GM12874 (cell line): Measurements from ENCODE around the gene ULK4.

Experiments used
- CTCF ChIP-seq: IDR thresholded peaks from 2 replicates; pipeline ENCODE4 v1.5.1; 2011; ENCODE audit warnings: low read depth, mild to moderate bottlenecking, control low read depth, low read length, moderate library complexity; ENCODE audit not compliant: insufficient read depth

The ULK4 gene

DNA sequence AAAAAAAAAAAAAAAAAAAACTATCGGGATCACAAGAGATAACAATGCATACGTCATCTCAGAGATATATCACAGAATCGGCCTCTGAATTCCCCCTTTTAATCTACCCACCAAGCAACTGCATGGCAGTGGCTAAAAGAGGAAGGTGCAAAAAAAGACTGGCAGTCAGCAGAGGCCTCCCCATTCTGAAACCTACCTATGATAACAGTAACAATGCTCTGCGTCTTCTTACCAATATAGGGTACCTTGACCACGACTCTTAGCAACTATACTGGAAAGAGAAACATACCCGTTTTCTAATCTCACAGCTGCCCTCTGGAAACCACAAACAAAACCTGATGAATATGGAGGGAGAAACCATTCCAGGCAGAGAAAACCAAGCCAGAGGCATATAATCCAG lies 106.9 kb downstream of the ULK4 start:
- TF ChIP-seq CTCF = no peak

DNA sequence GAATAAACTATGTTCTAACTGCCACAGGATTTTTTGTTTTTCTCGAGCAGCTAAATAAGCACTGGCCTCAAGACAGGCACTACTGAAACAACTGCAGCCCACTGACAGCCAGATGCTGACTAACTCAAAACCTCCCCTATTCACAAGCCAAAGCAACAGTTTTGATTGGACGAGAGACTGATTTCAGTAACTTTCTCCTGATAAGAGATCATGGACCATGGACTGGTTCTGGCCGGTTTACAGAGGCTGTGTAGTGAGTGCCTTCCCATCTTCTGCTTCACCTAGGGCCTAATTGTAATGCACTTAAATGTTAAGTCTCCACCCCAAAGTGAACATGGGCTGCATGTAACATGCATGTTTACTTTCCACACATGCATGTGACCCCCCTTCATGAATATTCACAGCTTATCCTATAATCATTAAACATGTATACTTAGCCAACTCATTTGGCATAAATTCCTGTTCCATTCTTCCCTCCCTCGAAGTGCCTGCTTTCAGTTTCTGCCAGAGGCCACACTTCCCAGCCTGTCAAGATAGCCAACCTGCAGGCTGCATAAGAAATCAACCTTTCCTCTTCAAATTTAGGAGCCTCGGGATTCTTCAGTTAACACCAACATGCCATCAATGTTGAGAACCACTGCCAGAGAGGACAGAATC lies 108.2 kb downstream of the ULK4 start:
- no peak for TF ChIP-seq CTCF

DNA sequence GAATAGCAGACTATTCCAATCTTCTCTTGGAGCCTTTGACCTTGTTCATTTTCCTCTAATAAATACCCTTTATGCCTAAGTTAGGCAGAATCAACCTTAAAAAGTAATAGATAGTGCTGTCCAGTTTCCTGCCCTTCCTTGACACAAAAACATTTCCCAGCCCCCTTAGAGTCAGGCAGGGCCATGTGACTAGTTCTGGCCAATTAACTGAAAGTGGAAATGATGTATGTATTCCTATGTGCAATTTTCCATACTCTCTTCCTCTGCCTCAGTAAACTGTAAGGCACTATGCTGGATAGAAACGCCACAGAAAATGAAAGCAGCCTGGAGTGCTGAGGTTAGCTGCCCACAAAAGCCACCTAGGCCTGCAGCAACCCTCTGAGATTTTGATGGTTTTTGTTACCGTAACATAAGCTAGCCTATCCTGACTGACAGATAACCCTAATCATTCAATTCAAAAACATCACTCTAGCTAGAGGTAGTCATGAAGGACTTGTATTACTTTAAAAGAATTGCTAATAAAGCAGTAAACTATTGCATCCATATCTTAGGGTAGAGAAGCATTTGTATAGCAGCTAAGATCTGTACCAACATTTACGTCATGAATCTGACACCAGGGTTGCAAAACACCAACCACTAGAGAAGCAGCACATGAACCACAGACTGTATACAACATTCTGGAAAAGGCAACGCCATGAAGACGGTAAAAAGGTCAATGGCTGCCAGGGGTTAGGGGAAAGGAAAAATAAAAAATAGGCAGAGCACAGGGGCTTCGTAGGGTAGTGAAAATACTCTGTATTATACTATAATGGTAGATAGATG lies 112.9 kb downstream of the ULK4 start:
- TF ChIP-seq CTCF = no peak

DNA sequence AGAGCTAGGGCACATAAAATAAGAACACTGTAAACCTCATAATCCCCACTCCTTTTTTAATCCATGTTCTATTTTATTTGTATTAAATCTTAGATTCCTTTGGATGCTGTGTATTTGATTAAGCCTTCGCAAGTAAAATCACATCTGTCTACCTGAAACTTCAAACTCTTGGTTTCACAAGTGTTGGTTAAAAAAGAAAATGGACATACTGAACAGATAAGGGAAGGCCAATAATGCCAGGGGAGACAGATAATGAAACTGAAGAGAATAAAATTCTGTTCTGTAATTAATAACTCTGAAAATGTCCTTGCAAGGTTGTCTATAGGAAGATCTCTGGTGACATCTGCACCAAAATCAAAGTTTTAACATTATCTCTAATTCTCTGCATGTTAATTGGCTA lies 114.2 kb downstream of the ULK4 start:
- no peak for TF ChIP-seq CTCF

DNA sequence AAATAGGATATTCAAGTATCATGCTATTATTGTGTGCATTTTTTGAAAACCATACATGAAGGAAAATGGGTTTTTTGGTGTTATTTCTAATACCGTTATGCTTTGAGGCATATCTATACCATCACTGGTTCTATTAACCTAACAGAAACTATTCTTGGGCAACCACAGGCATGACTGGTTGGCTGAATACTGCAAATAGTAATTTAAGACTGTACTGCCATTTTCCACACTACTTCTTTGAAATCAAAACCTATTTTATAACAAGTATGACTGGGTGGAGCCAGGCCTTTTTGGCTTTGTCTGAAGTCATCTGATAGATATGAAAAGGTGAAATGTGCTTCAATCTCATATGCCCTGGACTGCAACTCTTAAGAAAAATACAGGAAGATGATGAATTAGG lies 115.1 kb downstream of the ULK4 start:
- TF ChIP-seq CTCF = no peak

DNA sequence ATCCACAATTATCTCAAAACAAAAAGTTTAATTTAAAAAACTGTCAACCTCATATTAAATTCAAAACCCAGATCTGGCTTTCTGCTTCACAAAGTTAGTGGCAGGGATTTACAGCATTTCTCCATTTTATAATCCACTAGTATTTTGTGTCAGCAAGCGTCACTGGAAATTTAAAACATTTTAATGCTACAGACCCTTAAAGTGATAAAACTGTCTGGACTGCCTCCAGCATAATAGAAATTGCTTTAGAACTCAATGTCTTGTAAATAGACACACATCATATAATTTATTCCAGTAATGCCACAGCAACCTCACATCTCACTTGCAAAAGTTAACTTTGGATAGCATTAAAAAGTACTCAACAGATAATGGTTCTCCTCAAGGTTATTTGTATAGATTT lies 116.1 kb downstream of the ULK4 start:
- TF ChIP-seq CTCF = no peak

DNA sequence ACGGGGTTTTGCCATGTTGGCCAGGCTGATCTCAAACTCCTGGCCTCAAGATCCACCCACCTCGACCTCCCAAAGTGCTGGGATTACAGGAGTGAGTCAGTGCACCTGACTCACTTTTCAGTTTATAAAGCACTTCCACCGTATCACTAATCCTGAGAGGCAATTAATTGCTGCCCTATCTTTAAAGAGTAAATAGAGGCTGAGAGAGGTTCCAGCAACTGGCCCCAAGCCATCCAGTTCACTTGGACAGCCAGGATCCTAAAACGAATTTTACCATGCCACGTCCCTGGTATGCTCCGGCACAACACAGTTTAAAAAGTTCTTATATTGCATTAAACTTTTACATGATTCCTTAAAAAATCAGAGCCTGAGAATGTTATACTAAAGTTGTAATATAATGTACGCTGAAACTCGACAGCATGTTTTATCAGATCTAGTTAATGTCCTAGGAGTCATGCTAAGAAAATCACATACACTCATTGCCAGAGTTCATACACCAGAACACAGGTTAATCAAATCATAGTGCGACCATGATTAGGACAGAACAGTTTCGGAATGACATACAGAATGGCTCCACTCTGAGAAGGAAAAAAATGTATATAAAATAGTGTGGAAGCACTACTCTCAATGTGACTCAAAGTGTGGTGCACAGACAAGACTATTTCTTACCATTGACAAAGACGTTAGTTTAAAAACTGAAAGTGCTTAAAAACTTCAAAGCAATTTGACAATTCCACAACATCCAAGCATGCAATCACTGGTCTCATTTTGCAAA lies 125.4 kb downstream of the ULK4 start:
- TF ChIP-seq CTCF = no peak
